GM23248 (cell line): ENCODE results near the gene CFAP97D2.

Experiments used
- EZH2 ChIP-seq: fragments of 200-600 bp; sonication (generic); IDR thresholded peaks from 2 replicates; pipeline ENCODE4 v1.6.1; 2018; ENCODE audit warnings: antibody characterized with exemption, mild to moderate bottlenecking; ENCODE audit not compliant: insufficient read depth, poor library complexity, severe bottlenecking
- EZH2phosphoT487 ChIP-seq: fragments of 200-600 bp; sonication (generic); IDR thresholded peaks from 2 replicates; pipeline ENCODE4 v1.6.1; 2018; ENCODE audit warnings: antibody characterized with exemption, moderate library complexity, mild to moderate bottlenecking, low read depth; ENCODE audit not compliant: insufficient read depth

DNA sequence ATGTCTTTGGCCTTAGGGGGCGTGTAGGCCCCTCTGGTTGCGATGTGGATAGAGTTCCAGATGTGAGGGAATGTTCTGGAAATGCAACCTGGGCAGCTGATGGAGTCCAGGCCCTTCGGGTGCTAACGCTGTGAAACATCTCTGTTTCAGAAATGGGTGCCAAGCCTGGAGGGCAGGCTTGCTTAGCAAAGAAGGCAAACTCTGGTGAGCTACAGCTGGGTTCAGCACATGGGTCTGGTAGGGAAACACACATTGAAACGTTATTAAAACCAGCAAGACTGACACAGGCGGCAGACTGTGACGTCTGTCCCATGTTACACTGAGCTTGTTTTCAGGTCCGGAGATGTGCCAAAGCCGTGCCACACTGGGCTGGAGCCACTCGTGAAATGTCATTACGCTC is 47.0 kb downstream of the CFAP97D2 start:
- TF ChIP-seq EZH2phosphoT487 (no peak), EZH2 (no peak)
